Fibroblast of lung (primary cell): ENCODE measurements around the gene LMF1.

Experiments used
- EZH2 ChIP-seq: IDR thresholded peaks from 2 replicates; pipeline ENCODE4 v1.5.1; 2012; ENCODE audit warnings: low read length, control low read depth, mild to moderate bottlenecking; ENCODE audit errors: missing control alignments
- TF ChIP-seq, protein P1 (sequence below), 2 donors: IDR thresholded peaks in 1 of 2; conservative IDR thresholded peaks in 1 of 2; 1 replicate in 1 of 2; 2 replicates in 1 of 2; pipeline ENCODE4 v1.5.1; 2011 to 2012; ENCODE audit warnings: low read length in 2 of 2, control low read depth in 1 of 2, inconsistent platforms in 1 of 2, low read depth in 1 of 2, mild to moderate bottlenecking in 1 of 2

- TF ChIP-seq, protein P1, sequence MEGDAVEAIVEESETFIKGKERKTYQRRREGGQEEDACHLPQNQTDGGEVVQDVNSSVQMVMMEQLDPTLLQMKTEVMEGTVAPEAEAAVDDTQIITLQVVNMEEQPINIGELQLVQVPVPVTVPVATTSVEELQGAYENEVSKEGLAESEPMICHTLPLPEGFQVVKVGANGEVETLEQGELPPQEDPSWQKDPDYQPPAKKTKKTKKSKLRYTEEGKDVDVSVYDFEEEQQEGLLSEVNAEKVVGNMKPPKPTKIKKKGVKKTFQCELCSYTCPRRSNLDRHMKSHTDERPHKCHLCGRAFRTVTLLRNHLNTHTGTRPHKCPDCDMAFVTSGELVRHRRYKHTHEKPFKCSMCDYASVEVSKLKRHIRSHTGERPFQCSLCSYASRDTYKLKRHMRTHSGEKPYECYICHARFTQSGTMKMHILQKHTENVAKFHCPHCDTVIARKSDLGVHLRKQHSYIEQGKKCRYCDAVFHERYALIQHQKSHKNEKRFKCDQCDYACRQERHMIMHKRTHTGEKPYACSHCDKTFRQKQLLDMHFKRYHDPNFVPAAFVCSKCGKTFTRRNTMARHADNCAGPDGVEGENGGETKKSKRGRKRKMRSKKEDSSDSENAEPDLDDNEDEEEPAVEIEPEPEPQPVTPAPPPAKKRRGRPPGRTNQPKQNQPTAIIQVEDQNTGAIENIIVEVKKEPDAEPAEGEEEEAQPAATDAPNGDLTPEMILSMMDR (conservative IDR thresholded peaks at IDR 0.05 in 1 of 2, IDR thresholded peaks at IDR 0.05 in 1 of 2; ENCODE audit: low read depth in 1 of 2, low read length in 2 of 2), result no peak
- no peak for TF ChIP-seq EZH2
Observed at GRCh38 chr16:920051-920681, 50.6 kb downstream of the LMF1 start.
